NCI-H510A treated with DMSO at 0.1 percent for 48 hours (cell line): ENCODE data around the gene HOXD12.

Source experiments
- DNase-seq: peaks from one replicate; lab custom pipeline; 2025; lab: John Stamatoyannopoulos, UW

Gene HOXD12

DNA sequence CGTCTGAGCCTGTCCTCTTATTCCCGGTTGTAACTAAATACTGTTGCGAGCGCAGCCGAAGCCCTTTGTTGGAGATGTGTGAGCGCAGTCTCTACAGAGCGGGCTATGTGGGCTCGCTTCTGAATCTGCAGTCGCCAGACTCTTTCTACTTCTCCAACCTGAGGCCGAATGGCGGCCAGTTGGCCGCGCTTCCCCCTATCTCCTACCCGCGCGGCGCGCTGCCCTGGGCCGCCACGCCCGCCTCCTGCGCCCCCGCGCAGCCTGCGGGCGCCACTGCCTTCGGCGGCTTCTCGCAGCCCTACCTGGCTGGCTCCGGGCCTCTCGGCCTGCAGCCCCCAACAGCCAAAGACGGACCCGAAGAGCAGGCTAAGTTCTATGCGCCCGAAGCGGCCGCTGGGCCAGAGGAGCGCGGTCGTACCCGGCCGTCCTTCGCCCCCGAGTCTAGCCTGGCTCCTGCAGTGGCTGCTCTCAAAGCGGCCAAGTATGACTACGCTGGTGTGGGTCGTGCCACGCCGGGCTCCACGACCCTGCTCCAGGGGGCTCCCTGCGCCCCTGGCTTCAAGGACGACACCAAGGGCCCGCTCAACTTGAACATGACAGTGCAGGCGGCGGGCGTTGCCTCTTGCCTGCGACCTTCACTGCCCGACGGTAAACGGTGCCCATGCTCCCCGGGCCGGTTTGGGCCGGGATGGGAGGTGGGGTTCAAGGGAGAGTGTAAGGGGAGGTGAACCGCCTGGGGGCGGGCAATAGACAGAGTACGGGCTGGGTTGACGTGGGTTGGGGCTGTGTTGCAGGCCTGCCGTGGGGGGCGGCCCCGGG, at the start of gene HOXD12:
TSS of gene HOXD12 (plus strand) at position 68 of the 819 bp plus-strand sequence. CDS start at position 75, 7 bp downstream.
- DNase-seq: no peak

DNA sequence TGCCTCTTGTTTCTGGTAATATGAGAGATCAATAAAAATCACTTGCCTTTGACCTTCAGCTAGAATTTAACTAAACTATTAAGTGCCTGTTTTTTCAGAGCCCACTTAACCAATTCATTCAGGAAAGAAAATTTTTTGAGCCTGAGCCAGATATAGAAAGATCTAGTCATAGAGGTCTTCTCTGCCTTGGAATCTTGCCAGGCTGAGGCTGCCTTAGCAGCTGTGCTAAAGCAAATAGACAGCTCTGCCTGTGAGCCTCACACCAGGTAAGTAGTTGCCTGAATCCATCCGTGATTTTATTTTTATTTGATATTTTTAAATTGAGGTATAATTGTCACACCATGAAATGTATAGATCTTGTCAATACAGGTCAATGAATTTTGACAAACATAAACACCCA, 43.2 kb upstream of the HOXD12 start:
- DNase-seq: peak; percentile 89

DNA sequence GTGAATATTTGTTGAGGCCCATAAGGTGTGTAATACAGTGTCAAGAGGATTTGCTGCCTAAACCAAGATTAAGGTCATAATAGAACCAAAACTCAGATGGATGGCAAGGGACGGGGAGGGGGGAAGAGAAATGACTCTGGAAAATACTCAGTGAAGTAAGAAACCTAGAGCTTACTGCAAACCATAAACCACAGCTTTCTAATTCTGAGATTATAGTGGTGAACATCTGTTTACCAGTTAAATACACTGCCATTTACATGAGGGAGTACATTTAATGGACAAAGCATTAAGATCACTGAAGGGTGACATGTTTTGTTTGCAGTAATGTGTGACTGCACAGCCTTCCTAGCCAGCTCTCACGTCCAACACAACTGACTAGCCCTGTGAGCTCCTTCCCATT, 35.6 kb upstream of the HOXD12 start:
- DNase-seq: peak; percentile 57

DNA sequence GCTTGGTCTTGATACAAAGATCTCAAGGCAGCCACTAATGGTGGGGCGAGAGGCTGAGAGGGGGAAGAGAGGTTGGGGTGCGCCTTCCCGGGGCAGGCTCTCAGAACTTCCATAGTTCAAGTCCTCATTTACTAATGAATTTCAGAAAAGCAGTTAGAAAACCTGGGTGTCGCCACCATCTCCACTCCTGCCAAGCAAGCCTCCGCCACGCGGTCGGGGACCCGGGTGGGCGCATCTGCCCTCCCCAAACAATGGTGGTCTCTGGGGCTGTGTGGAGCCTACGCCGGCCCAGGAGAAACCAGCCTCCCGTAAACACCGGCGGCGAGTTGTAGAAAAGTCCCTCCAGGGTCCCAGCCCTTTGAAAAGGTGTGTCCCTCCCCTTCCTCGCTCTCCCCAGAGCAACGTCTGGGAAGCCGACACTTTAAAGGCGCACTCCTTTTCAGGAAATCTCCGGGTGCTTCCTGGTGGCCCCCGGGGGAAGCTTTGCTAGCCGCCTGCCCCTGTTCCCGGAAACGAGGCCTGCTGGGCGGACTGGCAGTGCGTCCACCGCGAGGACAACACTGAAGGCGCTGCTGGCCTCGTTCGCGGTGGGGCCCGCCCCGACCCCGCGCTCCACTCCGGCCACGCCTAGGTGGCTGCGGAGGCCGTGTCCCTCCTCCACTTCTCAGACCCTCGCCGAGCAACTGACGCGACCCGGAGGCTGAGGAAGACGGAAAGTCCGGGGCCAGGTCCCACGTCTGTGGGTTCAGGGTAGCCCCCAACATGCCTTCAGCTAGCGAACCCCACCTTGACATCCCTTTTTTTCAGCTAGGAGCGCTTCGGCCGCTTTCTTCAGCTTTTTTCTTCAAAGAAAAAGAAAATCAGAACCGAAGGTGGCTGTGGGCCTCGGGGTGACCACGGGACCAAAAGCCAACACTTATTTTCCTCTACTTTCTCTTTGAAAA, 32.7 kb upstream of the HOXD12 start:
- DNase-seq: no peak

GRCh38 chr2:176067589-176068418, 31.8 kb upstream of the HOXD12 start:
- DNase-seq: no peak

DNA sequence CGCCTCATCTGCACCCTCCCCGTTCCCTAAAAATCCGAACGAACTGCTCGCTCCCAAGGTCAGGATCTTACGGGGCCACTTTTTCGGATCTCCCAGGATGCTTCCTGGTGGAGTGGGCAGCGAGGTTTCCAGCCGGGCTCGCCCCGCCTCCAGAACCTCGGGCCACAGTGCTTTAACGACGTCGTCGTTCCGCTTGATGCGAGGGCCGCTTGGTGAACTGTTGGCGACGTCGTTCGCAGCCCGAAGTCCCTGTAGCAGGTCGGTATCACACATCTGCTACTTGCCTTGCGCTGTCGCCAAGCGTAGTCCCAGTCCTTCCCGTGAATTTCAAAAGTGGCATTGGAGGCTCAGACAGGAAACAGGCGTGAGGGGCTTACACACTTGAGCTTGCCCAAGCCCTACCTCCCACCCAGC, 31.2 kb upstream of the HOXD12 start:
- DNase-seq: no peak

- no peak for DNase-seq
Measured at GRCh38 chr2:176071330-176072291, 28.0 kb upstream of the HOXD12 start.

- DNase-seq: no peak
Measured at GRCh38 chr2:176072292-176072669, 27.3 kb upstream of the HOXD12 start.

DNA sequence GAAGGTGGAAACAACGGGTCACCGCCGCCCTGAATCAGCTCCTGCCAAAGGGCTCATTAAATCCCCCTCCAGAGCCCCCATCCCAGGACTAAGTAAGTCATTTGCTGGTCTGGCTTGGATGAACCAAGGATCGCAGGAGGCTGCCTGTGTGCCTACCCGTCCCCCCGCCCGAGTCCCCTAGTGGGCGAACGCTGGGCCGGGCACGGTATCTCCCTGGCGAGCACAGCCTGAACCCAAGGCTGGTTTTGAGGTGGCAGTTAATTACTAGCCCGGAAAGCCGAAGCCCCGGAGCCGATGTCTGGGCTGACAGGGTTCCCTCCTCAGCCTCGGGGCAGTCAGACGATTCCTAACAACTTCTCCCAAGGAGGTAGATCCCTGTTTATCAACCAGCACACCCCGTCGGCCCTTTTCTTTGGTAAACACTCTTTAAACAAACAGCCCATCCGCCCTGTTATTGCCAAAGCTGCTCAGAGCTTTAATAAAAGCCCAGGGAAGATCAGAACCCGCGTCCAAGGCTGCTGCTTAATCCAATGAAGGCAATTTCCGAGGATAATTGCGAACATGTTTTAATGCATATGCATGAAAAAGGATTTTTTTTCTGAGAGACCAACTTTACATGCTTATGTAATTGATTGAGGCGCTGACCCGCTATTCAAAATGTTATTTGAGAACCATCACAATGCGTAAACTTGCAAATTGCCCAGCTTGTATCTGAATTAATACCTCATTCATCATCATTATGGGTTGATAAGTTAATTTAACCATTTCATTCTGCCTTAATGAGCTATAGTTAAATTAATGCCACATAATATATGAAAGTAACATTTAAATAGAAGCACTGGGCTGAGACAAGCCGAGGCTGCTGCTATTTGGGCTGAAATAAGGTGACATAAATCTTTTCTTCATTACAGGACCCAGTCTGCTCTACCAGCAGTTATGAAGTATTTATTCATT, 26.4 kb upstream of the HOXD12 start:
- no peak for DNase-seq

GRCh38 chr2:176074919-176075425, 24.6 kb upstream of the HOXD12 start:
- DNase-seq: no peak

DNA sequence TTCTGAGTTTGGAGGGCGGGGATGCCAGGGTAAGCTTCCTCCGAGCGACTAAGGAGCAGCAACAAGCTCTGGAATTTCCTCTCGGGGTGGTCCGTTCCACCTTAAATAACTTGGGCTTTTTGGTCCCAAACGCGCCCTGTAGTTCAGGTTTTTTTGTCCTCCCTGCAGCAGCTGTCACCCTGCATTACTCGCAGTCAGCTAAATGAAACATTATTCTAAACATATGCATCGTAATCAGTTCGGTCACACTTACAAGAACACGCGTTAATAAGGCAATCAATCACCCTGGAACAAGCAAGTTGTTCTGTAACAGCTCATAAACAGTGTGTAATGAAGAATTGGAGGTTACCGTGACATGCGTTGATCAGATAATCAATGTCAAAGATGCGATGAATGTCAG, 24.1 kb upstream of the HOXD12 start:
- DNase-seq: no peak

GRCh38 chr2:176076063-176076462, 23.5 kb upstream of the HOXD12 start:
- no peak for DNase-seq

DNA sequence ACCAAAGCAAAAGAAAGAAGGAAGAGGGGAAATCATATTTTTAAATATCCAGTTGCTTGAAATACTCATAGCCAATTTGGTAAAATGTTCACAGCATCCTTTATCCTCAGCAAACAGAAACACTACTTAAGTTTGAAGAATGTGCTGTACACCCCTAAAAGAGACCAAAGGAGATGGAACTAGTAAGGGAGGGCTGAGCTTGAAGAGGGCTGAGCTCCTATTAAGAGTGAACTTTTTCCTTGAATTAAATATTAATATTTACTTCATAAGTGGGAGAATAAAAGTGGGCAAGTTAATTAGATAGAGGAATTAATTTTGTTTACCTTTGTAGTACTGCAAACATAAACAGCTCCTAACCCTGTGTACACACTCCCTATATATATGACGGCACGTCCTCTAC, 22.8 kb upstream of the HOXD12 start:
- no peak for DNase-seq

GRCh38 chr2:176078541-176079284, 20.9 kb upstream of the HOXD12 start:
- DNase-seq: no peak

- DNase-seq: no peak
Measured at GRCh38 chr2:176079285-176079830, 20.2 kb upstream of the HOXD12 start.

DNA sequence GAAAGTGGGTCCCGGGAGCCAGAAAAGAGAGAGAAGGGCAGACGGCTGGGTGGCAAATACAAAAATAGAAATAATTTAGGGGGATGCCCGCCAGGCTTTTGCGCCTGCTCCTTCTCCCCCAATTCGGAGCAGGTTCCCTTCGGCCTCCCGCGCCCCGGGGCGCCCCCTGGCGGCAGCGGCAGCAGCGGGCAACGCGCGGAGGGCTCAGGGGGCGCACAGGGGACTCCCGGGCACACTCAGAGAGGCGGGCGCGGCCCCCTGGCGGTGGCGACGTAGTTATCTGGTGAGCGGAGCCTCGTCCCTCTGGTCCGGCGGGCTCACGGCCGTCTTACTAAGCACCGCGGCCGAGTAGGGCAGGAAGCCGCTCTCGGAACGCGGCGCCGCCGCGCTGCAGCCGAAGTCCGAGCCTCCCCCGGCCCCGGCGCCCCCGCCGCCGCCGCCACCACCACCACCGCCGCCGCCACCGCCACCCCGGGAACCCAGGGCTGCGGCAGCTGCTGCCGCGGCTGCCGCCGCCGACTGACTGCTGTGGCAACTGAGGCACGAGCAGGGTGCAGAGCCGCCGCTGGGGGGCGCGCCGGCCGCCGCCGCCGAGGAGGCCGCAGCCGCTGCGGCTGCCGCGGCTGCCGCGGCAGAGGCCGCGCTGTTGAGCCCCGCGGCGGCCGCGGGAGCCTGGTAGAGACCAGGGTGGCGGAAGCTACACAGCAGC, 19.6 kb upstream of the HOXD12 start:
- DNase-seq: peak; percentile 73

DNA sequence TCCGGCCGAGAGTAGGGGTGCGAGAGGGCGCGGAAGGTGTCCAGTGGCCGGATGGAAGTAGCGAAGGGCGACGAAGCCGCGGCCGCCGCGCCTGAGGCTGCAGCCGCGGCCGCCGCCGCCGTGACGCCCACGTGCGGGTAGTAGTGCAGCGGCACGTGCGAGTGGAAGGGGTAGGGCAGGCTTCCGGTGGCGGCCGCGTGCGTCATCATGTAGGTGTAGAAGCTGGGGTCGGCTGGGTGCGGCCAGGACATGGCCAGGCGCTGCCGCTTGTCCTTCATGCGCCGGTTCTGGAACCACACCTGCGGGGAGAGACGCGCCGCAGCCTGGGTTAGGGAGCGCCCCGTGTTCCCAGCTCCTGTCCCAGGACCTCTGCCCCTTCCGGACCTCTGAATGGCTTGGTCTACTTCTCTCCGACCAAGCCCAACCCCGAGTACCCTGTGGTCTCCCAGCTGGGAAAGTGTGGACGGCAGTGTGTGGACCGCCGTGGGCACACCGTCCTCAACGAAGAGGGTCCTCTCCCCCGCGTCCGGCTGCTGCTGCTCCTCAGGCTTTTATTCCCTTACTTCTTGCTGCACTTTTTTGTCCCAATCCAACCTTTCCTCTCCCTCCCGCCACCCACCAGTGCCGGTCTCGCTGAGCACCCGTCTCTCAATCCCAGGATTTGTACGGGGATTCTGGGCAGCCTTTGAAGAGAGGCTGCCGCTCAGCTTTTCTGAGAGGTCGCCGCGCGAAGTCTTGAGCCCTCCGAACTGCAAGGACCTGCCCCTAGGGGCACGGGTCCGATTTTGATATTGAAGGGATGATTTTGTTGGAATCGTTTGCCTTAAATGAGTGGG, 18.8 kb upstream of the HOXD12 start:
- no peak for DNase-seq
